Measurements from ENCODE around the gene CD160.
"Not testable (repeated sequence)": the region's sequence is repeated elsewhere in the genome, so short reads cannot be mapped to it uniquely, and the experiment has no call there.

CD160 gene, protein sequence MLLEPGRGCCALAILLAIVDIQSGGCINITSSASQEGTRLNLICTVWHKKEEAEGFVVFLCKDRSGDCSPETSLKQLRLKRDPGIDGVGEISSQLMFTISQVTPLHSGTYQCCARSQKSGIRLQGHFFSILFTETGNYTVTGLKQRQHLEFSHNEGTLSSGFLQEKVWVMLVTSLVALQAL

GRCh38 chr1:145719230-145720079 lies at the start of gene CD160:
CD160 (plus strand) TSS chr1:145719499; CDS start chr1:145728328, 8,829 bp downstream.
- DNase-seq, result peak; percentile 8

- DNase-seq, result not testable (repeated sequence)
Measured at GRCh38 chr1:145670995-145671745, 48.1 kb upstream of the CD160 start.

GRCh38 chr1:145673217-145673616 lies 46.1 kb upstream of the CD160 start:
- not testable (repeated sequence) for DNase-seq

DNA sequence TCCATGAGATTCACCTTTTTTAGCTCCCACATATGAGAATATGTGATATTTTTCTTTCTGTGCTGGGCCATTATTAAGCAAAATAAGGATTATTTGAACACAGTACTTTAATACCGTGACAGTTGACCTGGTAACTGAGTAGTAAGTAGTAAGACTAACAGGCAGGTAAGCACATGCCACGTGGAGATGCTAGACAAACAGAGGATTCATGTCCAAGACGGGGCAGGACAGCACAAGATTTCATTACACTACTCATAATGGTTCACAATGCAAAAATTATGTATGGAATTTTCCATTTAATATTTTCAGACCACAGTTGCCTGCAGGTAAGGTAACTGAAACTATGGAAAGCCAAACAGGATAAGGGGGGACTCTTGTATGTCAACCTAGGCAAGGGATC lies 34.4 kb upstream of the CD160 start:
- not testable (repeated sequence) for DNase-seq

GRCh38 chr1:145686078-145686477 lies 33.2 kb upstream of the CD160 start:
- not testable (repeated sequence) for DNase-seq

DNA sequence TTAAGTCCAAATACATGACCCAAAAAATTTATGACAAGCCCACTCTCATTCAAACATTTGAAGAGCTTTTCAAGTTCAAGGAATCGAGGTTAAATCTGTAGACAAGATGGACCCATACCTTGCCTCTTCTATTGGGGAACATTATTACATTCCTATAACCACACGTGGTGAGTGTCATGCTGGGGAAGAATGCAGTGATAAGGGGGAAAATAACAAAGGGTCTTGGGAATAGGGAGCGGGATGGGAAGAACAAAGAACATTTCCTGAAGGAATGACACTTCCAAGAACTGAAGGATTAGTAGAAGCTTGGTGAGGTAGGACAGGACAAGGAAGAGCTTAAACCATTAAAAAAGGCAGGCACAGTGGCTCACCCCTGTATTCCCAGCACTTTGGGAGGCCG lies 31.0 kb upstream of the CD160 start:
- DNase-seq, result no peak

GRCh38 chr1:145688924-145689323 lies 30.4 kb upstream of the CD160 start:
- DNase-seq, result no peak

GRCh38 chr1:145689922-145690321 lies 29.4 kb upstream of the CD160 start:
- DNase-seq, result no peak

DNA sequence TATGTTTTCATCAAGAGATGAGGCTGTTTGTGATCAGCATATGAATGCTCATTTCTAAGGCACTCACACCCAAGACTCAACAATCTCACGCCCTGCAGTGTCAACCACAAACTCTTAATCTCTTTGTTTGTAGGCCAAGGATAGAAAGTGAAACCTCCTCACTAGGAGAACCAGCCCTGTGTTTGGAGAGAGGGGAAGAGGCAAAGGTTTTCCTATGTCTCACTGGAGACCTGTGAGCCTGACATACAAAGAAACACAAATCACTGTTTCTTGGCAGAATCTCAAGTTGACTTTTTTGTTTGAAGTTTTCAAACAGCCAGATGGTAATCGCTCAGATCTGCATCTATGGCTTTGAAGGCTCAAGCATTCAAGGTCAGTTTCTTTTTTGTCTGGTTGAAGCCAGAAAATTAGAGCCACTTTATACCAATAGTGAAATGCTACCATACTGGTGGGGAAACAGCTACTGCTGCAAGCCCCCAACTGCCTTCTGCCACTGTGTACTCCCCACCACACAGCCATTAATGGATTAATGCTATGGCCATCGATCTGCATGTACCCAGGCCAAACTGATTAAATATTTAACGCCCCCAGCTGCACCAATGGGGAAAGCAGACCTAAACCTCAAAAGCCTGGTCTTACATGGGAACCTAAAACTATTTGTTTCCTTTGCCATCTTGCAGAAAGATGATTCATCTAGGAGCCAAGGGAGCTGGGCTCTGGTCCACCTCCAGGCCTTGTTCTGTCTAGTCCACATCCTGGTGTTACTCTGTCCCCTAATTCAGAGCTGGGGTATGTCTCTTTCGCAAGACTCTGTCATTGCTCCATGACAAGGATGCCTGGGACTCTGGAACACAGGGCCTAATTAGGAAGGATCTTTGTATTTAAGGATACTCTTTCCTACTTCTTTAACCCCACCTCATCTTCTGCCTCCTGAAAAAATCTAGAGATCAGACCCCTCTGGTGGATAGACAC lies 28.4 kb upstream of the CD160 start:
- DNase-seq, result peak; percentile 35

DNA sequence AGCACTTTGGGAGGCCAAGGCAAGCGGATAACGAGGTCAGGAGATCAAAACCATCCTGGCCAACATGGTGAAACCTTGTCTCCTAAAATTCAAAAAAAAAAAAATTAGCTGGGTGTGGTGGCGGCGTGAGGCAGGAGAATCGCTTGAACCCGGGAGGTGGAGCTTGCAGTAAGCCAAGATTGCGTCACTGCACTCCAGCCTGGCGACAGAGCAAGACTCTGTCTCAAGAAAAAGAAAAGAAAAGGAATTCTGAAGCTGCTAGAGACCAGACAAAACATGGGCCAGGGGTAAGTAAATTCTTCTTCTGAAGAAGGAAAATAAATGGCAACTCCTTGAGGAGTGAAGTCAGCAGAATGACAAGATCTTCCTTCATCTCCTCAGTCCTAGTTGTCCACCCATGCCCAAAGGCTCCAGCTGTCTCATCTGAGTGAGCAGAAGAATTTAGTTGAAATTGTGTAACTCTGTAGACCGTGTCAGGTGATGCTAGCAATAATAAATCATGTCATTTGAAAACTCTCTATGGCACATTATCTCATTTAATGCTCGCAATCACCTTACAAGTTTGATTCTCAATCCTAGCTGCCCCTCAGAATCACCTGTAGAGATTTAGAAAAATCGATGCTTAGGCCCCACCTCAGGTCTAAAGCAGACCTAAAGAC lies 26.4 kb upstream of the CD160 start:
- DNase-seq, result no peak

DNA sequence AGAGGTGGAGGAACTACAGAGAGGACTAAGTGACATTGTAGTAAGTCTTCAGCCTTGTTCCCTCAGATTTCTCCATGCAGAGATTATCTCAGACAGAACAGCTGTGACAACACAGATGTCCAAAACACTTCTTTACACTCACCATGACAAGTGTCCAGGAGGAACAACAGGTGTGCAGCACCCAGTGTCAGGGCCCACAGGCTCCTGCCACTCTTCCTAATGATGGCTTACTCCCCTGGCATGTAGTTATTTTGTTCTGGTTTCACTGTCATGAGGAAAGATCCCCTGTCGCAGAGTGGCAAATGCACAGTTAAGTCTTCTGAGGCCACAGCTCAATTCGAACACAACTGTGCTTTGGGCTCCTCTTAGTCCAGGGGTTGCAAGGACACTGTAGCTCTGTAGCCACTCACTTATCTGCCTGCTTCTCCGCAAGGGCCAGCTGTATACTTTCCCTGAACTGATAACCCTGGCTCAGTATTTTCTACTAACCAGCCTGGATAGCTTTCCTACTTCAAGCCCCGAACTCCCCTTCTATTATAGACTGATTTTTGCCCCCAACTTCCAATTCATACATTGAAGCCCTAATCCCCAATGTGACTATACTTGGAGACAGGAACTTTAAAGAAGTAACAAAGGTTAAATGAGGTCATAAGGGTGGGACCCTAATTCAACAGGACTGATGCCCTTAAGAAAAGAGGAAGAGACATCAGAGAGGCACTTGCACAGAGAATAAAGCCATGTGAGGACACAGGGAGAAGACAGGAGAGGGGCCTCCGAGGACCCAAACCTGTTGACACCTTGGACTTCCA lies 23.3 kb upstream of the CD160 start:
- DNase-seq, result no peak

DNA sequence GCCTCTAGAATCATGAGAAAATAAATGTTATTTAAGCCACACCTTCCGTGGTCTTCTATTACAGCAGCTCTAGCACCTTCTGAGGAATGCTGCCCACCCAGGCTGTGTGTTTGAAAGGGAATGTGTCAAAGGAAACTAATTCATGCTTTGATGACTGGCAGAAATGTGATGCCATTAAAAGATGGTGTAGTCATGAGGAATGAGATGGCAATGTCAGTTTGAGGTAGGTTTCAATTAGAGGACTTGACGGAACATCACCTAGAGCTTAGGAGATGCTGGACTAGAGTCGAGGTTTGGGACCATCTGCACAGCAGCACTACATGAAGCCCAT lies 22.7 kb upstream of the CD160 start:
- DNase-seq, result no peak

GRCh38 chr1:145701306-145701862 lies 17.9 kb upstream of the CD160 start:
- DNase-seq, result no peak

- DNase-seq, result no peak
Measured at GRCh38 chr1:145702052-145702451, 17.2 kb upstream of the CD160 start.

DNA sequence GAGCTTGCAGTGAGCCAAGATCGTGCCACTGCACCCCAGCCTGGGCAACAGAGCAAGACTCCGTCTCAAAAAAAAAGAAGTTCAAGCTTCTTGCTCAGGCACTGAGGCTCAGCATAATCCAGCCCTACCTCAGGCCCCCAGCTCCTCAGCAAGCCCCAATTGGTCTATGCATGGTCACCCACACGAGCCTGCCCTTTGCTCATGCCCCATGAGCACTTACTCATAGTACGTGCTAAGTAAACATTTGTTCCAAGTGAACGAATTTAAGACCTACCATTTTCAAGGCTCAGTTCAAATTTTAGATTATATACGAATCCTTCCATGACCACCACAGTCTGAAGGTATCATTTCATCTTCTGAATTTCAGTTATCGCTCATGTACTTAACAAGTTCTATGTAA lies 16.5 kb upstream of the CD160 start:
- DNase-seq, result no peak

DNA sequence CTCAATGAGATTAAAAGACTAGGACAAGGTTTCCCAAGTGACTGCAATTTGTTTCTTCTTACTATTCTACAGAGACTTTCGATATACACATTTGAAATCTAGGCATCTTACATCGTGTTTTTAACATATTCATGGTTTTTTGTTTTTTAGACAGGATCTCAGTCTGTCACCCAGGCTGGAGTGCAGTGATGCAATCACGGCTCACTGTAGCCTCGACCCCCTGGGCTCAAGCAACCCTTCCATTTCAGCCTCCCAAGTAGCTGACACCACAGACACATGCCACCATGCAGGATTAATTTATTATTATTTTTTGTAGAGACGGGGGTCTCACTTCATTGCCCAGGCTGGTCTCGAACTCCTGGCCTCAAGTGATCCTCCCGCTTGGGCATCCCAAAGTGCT lies 13.7 kb upstream of the CD160 start:
- DNase-seq, result no peak

- DNase-seq, result no peak
Measured at GRCh38 chr1:145706086-145706664, 13.1 kb upstream of the CD160 start.

GRCh38 chr1:145707183-145707867 lies 12.0 kb upstream of the CD160 start, which contains the start of gene PDZK1:
PDZK1 (minus strand) TSS chr1:145707368; CDS start chr1:145688021, 19,347 bp downstream.
- no peak for DNase-seq

DNA sequence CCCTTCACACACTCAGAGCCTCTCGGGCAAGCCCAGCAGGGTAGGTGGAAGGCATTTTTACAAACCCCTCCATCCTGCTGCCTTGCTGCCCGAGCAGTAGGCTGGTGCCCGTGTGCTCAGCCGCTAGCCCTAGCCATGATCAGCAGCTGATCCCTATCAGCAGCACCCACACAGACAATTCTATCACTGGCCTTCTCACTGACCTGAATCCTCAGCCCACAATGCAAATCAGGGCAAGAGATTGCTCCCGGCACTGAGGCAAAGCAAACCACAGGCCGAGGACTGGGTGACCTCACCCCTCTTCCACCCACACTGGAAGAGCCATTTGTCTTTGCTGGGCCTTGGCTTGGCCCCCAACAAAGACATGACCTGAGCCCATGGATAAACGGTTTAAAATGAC lies 11.2 kb upstream of the CD160 start:
- no peak for DNase-seq
